ENCODE data around the gene DAZAP2. TPM values are rescaled to one million over a fixed set of nuclear protein-coding genes. Genes with fewer than 3 reads are reported as not detected.
"Not testable (repeated sequence)": the region's sequence is repeated elsewhere in the genome, so short reads cannot be mapped to it uniquely, and the experiment has no call there.

DAZAP2 gene
- total RNA-seq, 1 donor from 2014 or later: 48.4 TPM

DNA sequence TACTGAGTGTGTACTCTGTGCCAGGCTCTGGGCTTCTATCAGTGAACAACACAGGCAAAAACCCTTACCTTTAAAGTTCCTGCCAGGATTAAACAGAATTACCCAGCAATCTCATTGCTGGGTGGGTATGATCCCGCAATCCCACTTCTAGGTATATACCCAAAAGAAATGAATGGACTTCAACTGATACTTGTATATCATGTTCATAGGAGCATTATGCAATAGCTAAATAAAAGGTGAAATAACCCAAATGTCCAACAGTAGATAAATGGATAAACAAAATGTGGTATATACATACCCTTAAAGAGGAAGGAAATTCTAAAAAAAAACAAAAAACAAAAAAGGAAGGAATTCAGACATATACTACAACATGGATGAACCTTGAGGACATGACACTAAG is 14.7 kb downstream of the DAZAP2 start:
- Histone ChIP-seq H2AFZ (replicated peaks) (no peak overlapping the region), H3K9me3 (ENCODE audit: low read depth) (no peaks in the 10 kb centered on the region), H3K36me3 (no peaks in the 10 kb centered on the region), H3K27me3 (no peaks in the 10 kb centered on the region), H4K20me1 (ENCODE audit: low read depth) (no peaks in the 10 kb centered on the region), H3K79me2 (ENCODE audit: low read depth) (no peaks in the 10 kb centered on the region), H3K27ac (no peak overlapping the region), H3K4me3 (no peak overlapping the region), H3K4me2 (no peak overlapping the region), H3F3A (ENCODE audit: low read depth) (no peaks in the 10 kb centered on the region), H3K9ac (no peak overlapping the region), H3K4me1 (no peaks in the 10 kb centered on the region)
- no peak for DNase-seq (ENCODE audit: low spot score)
- no peak for TF ChIP-seq EZH2phosphoT487 (IDR thresholded peaks at IDR 0.05)
- Mint-ChIP-seq H3K27me3 (ENCODE audit: insufficient read depth, low read depth) (peaks cover 6% of the 10 kb centered on the region), H3K36me3 (no peaks in the 10 kb centered on the region), H3K9me3 (no peaks in the 10 kb centered on the region), H3K4me3 (no peak overlapping the region), H3K27ac (peak overlapping the region; percentile 62), H3K4me1 (no peaks in the 10 kb centered on the region)

DNA sequence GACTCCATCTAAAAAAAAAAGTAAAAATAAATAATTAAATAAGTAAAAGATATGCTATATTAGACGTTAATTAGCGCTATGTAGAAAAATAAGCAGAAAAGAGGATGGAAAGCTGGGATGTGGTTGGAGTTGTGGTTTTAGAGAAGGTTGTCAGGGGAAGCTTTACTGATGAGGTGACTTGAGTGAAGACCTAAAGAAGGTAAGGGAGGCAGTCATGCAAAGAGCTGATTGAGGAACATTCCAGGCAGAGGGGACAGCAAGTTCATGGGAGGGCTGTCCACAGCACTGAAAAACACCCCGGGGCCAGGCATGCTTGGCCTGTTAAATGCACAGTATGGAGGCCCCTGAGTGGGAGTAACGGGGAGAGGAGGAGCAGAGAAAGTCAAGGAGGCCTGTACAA is 15.9 kb downstream of the DAZAP2 start:
- no peak overlapping the region for H3K27ac ChIP-seq
- no peak overlapping the region for H3K27ac Mint-ChIP-seq
- no peaks in the 10 kb centered on the region for H3K4me1 Mint-ChIP-seq

GRCh38 chr12:51259600-51259999 is 21.0 kb downstream of the DAZAP2 start:
- H3K9me3 ChIP-seq (ENCODE audit: low read depth); H3K4me3 Mint-ChIP-seq; H3K27me3 Mint-ChIP-seq (ENCODE audit: insufficient read depth, low read depth); H3K36me3 Mint-ChIP-seq; H3K79me2 ChIP-seq (ENCODE audit: low read depth); H3K4me3 ChIP-seq; H3K9ac ChIP-seq; H3K27ac ChIP-seq; DNase-seq (ENCODE audit: low spot score); H2AFZ ChIP-seq (replicated peaks); H3K27me3 ChIP-seq; H3K4me1 ChIP-seq; H3K4me2 ChIP-seq; H3K9me3 Mint-ChIP-seq; H3K4me1 Mint-ChIP-seq; H3K27ac Mint-ChIP-seq; H3F3A ChIP-seq (ENCODE audit: low read depth); H3K36me3 ChIP-seq; H4K20me1 ChIP-seq (ENCODE audit: low read depth): not testable (repeated sequence)

More for the DNA sequence above, 15.9 kb downstream of the DAZAP2 start:
- no peaks in the 10 kb centered on the region for H3K9me3 Mint-ChIP-seq
- no peak for TF ChIP-seq CTCF (IDR thresholded peaks at IDR 0.05)
- TF ChIP-seq EZH2 (IDR thresholded peaks at IDR 0.05): no peak
- TF ChIP-seq EZH2phosphoT487 (IDR thresholded peaks at IDR 0.05): no peak
- H3K27me3 Mint-ChIP-seq (ENCODE audit: insufficient read depth, low read depth): peaks cover 2% of the 10 kb centered on the region
- no peak overlapping the region for H2AFZ ChIP-seq (replicated peaks)
- no peak overlapping the region for H3K4me2 ChIP-seq
- no peak overlapping the region for H3K9ac ChIP-seq
- H3K79me2 ChIP-seq (ENCODE audit: low read depth): no peaks in the 10 kb centered on the region
- no peaks in the 10 kb centered on the region for H3K9me3 ChIP-seq (ENCODE audit: low read depth)
- no peaks in the 10 kb centered on the region for H3K36me3 ChIP-seq
- no peak overlapping the region for H3K4me3 Mint-ChIP-seq
- H4K20me1 ChIP-seq (ENCODE audit: low read depth): no peaks in the 10 kb centered on the region
- H3K36me3 Mint-ChIP-seq: no peaks in the 10 kb centered on the region
- no peak for DNase-seq (ENCODE audit: low spot score)
- H3K4me3 ChIP-seq: no peak overlapping the region
- H3K27me3 ChIP-seq: no peaks in the 10 kb centered on the region
- H3K4me1 ChIP-seq: no peaks in the 10 kb centered on the region
- no peaks in the 10 kb centered on the region for H3F3A ChIP-seq (ENCODE audit: low read depth)

GRCh38 chr12:51262758-51263177 is 24.1 kb downstream of the DAZAP2 start:
- H4K20me1 ChIP-seq (ENCODE audit: low read depth): no peaks in the 10 kb centered on the region
- DNase-seq (ENCODE audit: low spot score): peak; percentile 51
- no peak overlapping the region for H3K27ac ChIP-seq
- no peaks in the 10 kb centered on the region for H3K4me1 ChIP-seq
- TF ChIP-seq EZH2 (IDR thresholded peaks at IDR 0.05) (no peak), CTCF (IDR thresholded peaks at IDR 0.05) (peak; percentile 44), EZH2phosphoT487 (IDR thresholded peaks at IDR 0.05) (no peak)
- H3K9me3 ChIP-seq (ENCODE audit: low read depth): no peaks in the 10 kb centered on the region
- no peak overlapping the region for H2AFZ ChIP-seq (replicated peaks)
- H3K9ac ChIP-seq: no peak overlapping the region
- no peaks in the 10 kb centered on the region for H3F3A ChIP-seq (ENCODE audit: low read depth)
- H3K27me3 Mint-ChIP-seq (ENCODE audit: insufficient read depth, low read depth): peaks cover 2% of the 10 kb centered on the region
- no peak overlapping the region for H3K4me3 Mint-ChIP-seq
- no peaks in the 10 kb centered on the region for H3K36me3 ChIP-seq
- no peaks in the 10 kb centered on the region for H3K36me3 Mint-ChIP-seq
- H3K4me3 ChIP-seq: no peak overlapping the region
- no peaks in the 10 kb centered on the region for H3K4me1 Mint-ChIP-seq
- H3K4me2 ChIP-seq: no peak overlapping the region
- H3K27me3 ChIP-seq: no peaks in the 10 kb centered on the region
- H3K79me2 ChIP-seq (ENCODE audit: low read depth): no peaks in the 10 kb centered on the region
- H3K9me3 Mint-ChIP-seq: no peaks in the 10 kb centered on the region
- H3K27ac Mint-ChIP-seq: no peak overlapping the region

Data from neural progenitor cell (in vitro differentiated cells).